GM03348 (cell line): ENCODE measurements around the gene LRRC14B.
"Not testable (repeated sequence)": the region's sequence is repeated elsewhere in the genome, so short reads cannot be mapped to it uniquely, and the experiment has no call there.

Experiments used
- DNase-seq: peaks from one replicate; pipeline ENCODE4 v3.0.0; 2012; ENCODE audit warnings: low spot score

LRRC14B gene

DNA sequence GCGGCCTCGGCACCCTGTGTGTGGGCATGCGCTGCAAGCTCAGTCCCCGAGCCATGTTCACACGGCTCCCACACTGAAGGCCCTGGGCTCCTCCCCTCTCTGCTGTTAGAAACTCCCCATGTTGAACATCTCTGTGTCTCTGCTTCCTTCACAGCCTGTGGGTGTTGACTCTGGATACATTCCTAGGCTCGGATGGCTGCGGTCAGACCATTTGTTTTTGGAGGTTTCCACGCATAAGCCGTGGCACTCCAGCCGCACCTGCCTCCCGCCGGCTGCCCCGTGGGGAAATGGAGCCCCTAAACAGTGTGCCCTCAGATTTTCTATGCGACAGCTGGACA, 31.2 kb upstream of the LRRC14B start:
- peak; percentile 40 for DNase-seq

DNA sequence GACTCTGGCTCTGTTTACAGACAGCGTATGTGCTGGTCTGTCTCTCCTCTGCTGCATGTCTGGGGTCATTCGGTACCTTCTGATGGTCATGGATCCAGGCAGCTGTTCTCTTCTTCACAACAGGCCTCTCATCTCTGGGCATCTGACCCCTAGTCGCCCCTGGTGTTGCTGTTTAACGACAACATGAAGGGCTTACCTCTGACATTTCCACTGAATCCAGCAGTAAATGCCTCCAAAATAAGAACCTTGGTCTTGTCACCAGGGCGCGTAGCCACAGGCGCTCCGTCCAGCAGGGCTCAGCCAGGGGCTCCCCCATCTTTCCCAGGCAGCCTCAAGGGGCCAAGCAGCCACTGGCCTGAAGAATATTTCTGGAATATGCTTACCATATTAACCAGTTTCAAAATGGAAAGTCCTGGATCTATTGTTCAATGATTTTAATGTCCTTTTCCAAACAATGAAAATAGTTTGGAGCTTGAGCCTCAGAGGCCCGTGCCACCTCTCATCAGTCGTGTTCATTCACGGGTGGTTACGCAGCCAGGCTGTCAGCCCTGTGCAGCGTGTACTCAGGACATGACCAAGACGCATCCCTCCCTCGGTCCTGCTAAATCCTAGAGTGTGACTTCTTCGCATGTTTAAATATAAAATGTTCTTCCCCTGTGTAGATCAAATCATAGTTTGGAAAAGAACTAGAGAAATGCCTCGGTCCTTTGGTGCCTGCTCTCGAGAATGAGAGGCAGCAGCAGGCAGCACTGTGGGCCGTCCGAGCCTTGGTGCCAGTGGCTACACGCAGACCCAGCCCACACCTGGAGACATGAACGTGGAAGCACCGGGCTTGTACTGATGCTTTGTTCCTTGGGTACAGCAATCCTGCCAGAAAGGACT, 30.1 kb upstream of the LRRC14B start:
- DNase-seq, result no peak

DNA sequence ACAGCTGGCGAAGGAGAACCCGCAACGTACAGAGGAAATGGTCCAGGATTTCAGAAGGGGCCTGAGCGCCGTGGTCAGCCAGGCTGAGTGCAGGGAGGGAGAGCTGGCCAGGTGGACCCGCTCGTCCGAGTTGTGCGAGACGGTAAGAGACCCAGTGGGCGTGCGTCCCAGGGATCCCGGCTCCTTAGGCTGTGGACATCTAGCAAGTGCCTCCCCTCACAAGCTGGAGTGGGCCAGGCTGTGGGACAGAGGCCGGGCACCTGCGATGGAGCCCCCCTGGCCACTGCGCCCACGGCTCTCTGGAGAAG, 29.5 kb upstream of the LRRC14B start:
- DNase-seq, result no peak

DNA sequence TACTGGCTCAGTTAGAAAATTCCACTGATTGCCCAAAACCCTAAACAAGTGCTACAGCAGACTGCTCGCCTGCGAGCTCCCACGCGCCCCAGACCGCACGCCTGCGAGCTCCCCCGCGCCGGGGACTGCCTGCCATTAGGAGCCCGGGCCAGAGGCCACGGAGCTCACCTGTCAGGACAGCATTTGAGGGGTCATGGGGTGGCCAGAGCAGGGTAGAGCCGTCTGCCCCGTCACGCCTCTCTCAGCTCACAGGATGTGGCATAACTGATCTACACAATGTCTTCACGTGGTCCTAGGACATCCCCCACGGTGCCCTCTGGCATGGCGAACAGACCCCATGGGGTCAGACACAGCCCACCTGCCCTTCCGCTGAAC, 29.1 kb upstream of the LRRC14B start:
- DNase-seq, result no peak

DNA sequence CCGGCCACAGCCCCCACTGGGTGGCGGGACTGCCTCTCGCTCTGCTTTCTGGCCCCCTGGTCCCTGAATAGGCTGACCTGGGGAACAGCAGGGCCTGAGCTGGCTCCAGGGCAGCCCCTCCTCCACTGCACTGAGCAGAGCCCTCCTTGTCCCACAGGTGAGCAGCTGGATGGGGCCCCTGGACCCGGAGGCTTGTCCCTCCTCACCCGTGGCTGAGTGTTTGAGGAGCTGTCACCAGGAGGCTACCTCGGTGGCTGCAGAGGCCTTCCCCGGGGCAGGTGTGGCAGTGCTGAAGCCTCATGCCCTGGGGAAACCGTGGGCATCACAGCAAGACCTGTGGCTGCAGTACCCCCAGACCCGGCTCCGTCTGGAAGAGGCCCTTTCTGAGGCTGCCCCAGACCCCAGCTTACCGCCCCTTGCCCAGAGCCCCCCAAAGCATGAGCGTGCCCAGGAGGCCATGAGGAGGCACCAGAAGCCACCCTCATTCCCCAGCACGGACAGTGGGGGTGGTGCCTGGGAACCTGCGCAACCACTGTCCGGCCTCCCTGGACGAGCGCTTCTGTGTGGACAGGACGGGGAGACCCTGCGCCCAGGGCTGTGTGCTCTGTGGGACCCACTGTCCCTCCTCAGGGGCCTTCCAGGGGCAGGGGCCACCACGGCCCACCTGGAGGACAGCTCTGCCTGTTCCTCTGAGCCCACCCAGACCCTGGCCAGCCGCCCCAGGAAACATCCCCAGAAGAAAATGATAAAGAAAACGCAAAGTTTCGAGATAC, 28.5 kb upstream of the LRRC14B start:
- DNase-seq, result no peak

DNA sequence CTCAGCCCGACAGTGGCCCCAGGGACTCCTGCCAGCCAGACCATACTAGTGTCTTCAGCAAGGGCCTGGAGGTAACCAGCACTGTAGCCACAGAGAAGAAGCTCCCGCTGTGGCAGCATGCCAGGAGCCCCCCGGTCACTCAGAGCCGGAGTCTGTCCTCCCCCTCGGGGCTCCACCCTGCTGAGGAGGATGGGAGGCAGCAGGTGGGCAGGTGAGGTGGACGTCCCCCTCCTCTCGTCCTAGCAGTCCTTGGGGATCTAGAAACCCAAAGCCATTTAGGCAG, 28.0 kb upstream of the LRRC14B start:
- no peak for DNase-seq

DNA sequence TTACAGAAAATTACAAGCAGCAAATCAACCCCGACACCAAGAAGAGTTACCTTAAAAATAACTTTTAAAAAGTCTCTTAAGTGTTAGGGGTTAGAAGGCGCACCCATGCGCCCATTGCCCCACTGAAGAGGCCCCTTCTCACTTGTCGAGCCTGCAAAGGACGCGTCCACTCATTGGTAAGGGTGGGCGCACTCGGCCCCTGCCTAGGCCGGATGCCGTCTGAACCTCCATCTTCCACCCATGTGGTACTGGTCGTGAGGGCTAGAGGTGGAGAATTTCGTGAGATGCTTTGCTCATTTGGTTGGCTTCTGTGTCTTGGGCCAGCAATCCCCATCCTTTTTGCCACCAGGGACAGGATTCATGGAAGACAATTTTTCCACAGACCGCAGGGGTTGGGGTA, 27.5 kb upstream of the LRRC14B start:
- no peak for DNase-seq

DNA sequence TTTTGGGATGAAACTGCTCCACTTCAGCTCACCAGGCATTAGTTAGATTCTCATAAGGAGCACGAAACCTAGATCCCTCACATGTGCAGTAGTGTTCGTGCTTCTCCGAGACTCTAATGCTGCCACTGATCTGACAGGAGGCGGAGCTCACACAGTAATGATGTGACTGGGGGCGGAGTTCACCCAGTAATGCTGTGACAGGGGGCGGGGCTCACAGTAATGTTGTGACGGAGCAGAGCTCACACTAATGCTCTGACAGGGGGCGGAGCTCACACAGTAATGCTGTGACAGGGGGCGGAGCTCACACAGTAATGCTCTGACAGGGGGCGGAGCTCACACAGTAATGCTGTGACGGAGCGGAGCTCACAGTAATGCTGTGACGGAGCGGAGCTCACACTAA, 27.1 kb upstream of the LRRC14B start:
- DNase-seq, result no peak

DNA sequence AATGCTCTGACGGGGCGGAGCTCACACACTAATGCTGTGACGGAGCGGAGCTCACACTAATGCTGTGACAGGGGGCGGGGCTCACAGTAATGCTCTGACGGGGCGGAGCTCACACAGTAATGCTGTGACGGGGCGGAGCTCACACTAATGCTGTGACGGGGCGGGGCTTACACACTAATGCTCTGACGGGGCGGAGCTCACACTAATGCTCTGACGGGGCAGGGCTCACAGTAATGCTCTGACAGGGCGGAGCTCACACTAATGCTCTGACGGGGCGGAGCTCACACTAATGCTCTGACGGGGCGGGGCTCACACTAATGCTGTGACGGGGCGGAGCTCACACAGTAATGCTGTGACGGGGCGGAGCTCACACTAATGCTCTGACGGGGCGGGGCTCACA, 26.5 kb upstream of the LRRC14B start:
- not testable (repeated sequence) for DNase-seq

DNA sequence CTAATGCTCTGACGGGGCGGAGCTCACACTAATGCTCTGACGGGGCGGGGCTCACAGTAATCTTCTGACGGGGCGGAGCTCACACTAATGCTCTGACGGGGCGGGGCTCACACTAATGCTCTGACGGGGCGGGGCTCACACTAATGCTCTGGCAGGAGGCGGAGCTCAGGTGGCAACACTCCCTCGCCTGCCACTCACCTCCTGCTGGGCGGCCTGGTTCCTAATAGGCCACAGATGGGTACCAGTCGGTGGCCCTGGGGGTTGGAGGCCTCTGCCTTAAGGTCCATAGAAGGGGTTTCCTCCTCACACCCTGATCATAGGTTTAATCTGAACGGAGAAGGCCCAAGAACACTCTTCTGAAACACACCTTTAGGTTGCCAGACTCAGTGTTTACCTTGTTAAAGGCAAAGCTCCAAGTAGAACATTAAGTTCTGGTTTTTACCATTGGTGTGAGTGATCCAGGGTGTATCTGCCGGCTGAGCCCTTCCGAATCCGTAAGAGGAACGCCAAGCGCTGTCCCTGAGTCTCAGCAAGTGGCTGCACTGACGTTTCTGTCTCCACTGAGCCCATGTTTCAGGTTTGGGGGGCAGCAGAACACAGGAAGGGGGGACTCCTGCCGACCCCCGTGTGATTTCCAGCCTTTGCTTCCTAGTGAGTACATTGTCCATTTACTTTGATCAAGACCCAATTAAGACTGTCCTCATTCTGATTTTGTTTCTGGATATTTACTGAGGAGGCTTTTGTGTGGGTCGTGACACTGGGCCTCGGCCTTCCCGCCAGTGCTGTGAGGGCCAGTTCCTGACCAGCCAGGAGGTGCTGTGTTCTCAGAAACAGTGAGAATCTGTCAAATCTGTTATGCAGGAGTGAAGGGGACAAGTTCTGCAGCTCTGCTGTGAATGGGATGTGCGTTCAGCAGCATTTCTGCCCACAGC, 24.6 kb upstream of the LRRC14B start:
- DNase-seq, result no peak

DNA sequence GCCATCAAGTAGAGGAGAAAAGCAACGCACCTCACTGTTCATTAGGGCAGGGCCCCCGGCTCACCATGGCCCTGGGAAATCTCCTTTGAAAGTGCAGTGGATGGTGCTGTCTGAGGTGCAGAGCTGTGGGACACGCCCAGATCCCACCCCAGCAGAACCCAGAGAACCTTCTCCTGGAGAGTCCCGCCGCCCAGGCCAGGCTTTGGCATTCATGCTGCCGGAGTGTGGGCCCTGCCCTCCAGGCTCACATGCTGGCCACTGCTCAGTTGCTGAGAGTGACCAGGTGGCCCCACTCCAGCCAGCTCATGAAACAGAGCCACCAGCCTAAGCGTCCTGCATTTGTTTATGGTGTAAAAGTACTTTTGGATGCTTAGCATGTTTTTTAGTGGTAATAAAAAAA, 23.8 kb upstream of the LRRC14B start:
- no peak for DNase-seq

DNA sequence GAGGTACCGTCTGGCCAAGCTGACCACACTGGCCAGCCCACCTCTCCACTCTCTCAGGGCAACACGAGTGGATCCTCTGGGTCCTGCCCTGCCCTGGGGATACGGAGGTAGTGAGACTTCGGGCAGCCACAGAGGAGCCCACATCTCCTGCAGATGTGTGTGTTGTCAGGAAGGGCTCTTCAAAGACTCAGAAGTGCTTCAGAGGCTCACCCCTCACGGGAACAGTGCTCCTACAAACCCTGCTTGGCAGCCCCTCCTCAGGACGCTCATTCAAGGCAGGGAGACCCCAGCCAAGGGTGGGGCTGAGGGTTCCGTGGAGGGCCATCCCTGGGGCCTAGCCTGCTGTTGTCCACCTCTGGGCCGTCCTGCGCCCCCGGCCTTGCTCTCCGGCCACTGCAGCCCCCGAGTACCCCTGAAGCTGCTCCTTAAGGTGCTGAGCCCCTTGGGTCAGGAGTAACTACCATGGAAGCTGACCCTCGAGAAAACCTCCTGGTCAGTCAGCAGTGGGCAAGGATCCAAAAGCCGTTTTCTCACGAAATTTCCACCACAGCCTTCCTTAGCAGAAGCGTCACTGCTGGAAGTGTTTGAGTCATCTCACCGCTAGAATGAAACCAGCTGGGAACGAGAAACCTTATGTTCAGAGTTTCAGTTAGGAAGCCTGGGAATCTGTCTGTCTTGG, 23.2 kb upstream of the LRRC14B start:
- peak; percentile 92 for DNase-seq

DNA sequence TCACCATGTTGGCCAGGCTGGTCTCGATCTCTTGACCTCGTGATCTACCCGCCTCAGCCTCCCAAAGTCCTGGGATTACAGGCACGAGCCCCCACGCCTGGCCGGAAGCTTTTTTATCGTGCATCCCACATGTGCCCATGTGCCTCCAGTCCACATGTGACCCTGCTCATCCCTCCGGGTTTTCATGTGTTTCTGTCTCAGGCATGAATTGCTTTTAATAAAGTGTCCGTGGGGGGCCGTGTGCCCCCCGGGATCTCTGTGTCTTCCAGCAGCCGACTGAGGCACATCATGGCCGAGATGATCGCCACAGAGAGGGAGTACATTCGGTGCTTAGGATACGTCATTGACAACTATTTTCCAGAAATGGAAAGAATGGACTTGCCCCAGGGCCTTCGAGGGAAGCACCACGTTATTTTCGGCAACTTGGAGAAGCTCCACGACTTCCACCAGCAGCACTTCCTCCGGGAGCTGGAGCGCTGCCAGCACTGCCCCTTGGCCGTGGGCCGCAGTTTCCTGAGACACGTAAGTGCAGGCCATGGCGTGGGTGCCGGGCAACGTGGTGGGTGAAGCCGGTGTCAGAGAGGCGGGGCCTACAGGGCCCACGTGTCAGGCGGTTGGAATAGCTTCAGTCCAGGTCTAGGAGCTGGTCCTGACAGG, 22.1 kb upstream of the LRRC14B start:
- DNase-seq, result no peak

DNA sequence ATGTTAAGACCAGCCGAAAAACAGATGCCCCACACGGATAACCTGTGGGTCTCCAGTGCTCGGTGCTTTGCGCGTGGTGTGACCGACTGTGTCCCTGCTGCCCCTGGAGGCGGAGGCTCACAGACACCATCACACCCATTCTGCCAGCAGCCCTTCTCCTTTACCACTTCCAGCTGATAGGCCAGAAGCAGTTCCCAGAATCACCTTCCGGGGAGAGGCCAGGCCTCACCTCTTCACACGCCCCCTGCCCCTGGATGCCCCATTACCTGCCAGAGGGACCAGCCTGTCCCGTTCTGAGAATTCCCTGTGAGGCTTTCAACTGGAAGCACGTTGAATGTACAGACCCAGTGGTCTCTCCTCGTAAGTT, 21.6 kb upstream of the LRRC14B start:
- DNase-seq, result no peak

DNA sequence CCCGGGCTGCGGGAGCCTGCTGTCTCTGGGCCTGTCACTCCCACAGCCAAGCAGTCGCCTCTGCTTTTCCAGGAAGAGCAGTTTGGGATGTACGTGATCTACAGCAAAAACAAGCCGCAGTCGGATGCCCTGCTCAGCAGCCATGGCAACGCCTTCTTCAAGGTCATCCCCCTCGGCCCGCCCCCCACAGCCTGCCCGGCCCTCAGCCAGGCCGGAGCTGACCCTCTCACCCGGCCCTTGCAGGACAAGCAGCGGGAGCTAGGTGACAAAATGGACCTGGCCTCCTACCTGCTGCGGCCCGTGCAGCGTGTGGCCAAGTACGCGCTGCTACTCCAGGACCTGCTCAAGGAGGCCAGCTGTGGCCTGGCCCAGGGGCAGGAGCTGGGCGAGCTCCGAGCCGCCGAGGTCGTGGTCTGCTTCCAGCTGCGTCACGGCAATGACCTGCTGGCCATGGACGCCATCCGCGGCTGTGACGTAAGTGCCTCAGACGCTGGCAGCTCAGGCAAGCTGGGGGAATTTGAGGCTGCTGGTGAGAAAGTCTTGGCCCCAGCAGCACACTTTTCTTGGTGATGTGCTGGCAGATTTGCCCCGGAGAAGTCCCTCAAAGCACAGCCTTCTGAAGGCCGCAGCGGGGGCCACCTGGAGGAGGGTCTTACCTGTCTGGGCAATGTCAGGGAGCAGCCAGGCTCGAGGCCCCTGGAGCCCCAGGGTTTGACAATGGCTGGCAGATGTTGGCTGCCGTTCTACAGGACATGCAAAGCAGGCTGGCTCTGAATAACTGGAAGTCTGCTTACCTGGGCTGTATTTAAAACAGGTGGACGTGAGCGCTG, 20.1 kb upstream of the LRRC14B start:
- DNase-seq, result no peak

DNA sequence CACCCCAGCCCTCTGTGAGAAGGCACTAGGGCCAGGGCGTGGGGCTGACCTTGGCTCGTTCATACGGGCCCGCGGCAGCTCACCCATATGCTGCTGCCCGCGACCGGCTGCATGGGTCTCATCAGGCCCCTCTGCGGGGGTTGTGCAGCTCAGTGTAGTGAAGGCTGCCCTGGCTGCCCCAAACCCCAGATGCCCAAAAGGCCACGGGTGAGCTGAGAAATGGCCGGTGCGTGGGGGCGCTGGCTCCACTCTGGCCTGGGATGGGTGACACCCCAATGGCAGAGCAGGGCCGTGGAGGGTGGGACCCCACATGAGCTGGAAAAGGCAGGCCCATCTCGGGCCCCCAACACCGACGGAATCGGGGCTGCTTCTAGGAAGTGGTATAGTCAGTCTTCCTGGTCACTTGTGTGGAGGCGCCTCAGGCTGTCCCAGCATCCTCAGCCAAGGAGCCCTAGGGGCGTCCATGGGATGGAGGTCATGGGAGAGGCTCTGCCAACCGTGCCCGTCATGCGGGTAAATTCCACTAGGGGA, 19.4 kb upstream of the LRRC14B start:
- DNase-seq, result no peak

DNA sequence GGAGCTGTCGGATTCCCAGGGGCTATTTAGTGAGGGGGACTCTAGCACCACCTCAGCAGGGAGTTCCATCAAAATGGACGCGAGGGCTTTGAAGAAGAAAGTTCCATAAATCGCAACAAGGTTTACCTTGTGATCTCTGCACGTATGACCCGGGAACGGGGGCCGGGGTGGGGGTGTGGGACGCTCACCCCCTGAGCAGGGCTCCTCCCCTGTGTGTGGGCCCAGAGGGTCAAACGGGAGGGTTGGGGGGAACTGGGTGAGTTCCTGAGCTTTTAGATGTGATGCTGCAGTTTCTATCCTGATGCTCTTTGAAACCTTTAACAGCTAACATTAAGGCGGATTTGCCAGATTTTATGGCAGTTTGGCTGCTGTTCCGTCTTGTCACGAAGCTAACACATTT, 18.9 kb upstream of the LRRC14B start:
- DNase-seq, result no peak

DNA sequence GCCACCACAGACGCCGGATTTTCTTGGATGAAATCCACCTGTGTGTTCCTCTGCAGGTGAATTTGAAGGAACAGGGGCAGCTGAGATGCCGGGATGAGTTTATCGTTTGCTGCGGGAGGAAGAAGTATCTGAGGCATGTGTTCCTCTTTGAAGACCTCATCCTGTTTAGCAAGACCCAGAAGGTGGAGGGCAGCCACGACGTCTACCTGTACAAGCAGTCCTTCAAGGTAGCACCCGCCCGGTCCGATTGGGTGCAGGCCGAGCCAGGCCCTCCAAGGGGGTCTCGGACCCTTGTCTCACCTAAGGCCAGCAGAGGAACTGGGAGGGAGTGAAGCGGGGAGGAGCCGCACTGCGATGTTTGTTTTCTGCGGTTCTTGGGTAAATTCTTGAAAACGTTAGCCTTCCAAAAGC, 18.4 kb upstream of the LRRC14B start:
- no peak for DNase-seq

DNA sequence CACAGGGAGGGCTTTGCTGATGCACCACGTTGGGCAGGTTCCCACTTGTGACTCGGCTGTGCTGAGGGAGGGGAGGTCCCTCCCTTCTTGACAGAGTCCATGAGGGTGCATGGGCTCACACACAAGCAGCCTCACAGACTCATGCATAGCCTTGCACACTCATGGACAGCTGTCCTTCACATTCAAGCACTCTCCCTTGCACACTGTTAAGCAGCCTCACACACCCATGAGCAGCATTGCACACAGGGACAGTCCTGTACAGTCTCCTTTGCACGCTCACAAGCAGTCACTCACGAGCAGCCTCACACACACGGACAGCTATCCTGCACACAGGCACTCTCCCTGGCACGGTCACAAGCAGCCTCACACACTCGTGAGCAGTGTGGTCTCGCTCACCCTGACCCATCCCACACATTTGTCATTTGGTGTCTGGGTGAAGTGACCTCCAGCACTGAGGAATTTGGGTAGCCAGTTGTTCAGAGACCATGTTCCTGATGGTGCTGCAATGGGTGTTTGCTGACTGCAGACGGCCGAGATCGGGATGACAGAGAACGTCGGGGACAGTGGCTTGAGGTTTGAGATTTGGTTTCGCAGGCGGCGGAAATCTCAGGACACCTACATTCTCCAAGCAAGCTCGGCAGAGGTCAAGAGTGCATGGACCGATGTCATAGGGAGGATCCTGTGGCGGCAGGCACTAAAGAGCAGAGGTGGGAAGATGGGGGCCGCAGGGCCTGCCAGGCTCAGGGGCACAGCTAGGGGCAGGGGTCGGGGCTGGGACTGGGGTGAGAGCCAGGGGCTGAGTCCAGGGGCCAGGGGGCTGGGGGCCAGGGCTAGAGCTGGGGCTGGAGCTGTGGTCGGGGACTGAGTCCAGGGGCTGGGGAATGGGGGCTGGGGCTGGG, 17.7 kb upstream of the LRRC14B start:
- no peak for DNase-seq

DNA sequence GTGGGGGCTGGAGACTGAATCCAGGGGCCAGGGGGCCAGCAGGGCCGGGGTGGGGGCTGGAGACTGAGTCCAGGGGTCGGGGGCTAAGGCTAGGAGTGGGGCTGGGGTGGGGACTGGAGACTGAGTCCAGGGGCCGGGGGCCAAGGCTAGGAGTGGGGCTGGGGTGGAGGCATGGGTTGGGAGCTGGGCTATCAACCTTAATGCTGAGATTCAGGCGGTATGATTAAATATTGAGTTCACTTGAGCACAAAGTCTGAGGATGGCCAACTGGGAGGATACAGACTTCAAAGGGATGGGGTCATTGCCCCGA, 17.0 kb upstream of the LRRC14B start:
- DNase-seq, result no peak
